ENCODE results near the gene PPP1R8. TPM values are rescaled to one million over a fixed set of nuclear protein-coding genes. Genes with fewer than 3 reads are reported as not detected.

PPP1R8 gene
- total and polyA plus RNA-seq, 2 of the 8 experiments (the other 6 are each of a cell fraction or from before 2014, with no cell fraction given), result 33.4 to 51.8 TPM

DNA sequence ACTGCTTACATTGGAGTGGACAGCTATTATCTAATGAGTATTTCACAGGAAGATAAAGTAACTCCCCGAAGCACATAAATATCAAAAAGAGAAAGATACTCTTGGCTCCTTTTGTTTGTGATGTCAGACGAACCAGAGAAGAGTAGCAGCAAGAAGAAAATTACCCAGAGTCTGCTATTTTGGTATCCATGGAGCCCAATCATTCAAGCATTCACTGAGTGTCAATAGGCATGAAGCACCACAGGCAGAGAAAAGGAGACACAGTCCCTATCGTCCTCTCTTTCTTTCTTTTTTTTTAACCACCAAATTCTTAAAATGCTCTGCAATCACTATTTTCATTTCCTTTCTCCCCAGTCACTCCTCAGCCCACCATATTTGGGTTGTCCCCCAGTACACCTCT is 63.9 kb downstream of the PPP1R8 start (continued):
- no peak for TF ChIP-seq SIX5 (IDR thresholded peaks at IDR 0.05; ENCODE audit: low read depth, low read length)
- no peak for TF ChIP-seq MAFK (IDR thresholded peaks at IDR 0.05; ENCODE audit: low read depth, low read length)
- TF ChIP-seq SRF (IDR thresholded peaks at IDR 0.05; ENCODE audit: low read depth, low read length), result no peak
- TF ChIP-seq HDAC6 (IDR thresholded peaks at IDR 0.05; ENCODE audit: low read depth, low read length), result no peak
- no peak for TF ChIP-seq CBX8 (IDR thresholded peaks at IDR 0.05; ENCODE audit: borderline replicate concordance, low read depth, low read length)
- TF ChIP-seq TAF7 (optimal IDR thresholded peaks at IDR 0.05; ENCODE audit: borderline replicate concordance, low read depth, low read length), result no peak

Small RNA genes lying within 50 kb of the gene (small RNA-seq; reads per million reads assigned to genes)
- gene RNU6-1245P (ENCODE audit: insufficient read depth) (not detected), gene SCARNA1 (ENCODE audit: insufficient read depth) (33.8 reads per million, percentile 95 among the genes with 10 or more reads in this experiment)

Other genes starting within 250 kb of the PPP1R8 start
- gene AHDC1, start 226.6 kb upstream of the PPP1R8 start, total RNA-seq (2021; fragmentation: NEBNext Ultra II Directional; extraction: Animal tissue kit (Norgen Biotek cat#: 25700)), result 35.1 and 39.4 TPM in 2 replicates
- 4.4 and 8.6 TPM in 2 replicates for gene AHDC1, start 226.6 kb upstream of the PPP1R8 start, polyA plus RNA-seq (2011; rRNA removed)
- gene FGR, start 195.6 kb upstream of the PPP1R8 start, total RNA-seq (2021; fragmentation: NEBNext Ultra II Directional; extraction: Animal tissue kit (Norgen Biotek cat#: 25700)), result 0.22 and 0.36 TPM in 2 replicates
- 0.86 and 0.95 TPM in 2 replicates for gene FGR, start 195.6 kb upstream of the PPP1R8 start, polyA plus RNA-seq (2011; rRNA removed)
- 4.9 and 6.1 TPM in 2 replicates for gene IFI6, start 158.6 kb upstream of the PPP1R8 start, total RNA-seq (2021; fragmentation: NEBNext Ultra II Directional; extraction: Animal tissue kit (Norgen Biotek cat#: 25700))
- gene IFI6, start 158.6 kb upstream of the PPP1R8 start, polyA plus RNA-seq (2011; rRNA removed), result 13.0 and 13.2 TPM in 2 replicates
- 12.8 and 16.2 TPM in 2 replicates for gene FAM76A, start 104.8 kb upstream of the PPP1R8 start, total RNA-seq (2021; fragmentation: NEBNext Ultra II Directional; extraction: Animal tissue kit (Norgen Biotek cat#: 25700))
- gene FAM76A, start 104.8 kb upstream of the PPP1R8 start, polyA plus RNA-seq (2011; rRNA removed), result 2.7 and 3.4 TPM in 2 replicates
- 11.0 and 11.6 TPM in 2 replicates for gene STX12, start 57.6 kb upstream of the PPP1R8 start, total RNA-seq (2021; fragmentation: NEBNext Ultra II Directional; extraction: Animal tissue kit (Norgen Biotek cat#: 25700))
- 3.7 and 3.9 TPM in 2 replicates for gene STX12, start 57.6 kb upstream of the PPP1R8 start, polyA plus RNA-seq (2011; rRNA removed)
- gene THEMIS2, start 41.8 kb downstream of the PPP1R8 start, total RNA-seq (2021; fragmentation: NEBNext Ultra II Directional; extraction: Animal tissue kit (Norgen Biotek cat#: 25700)), result 12.4 and 17.3 TPM in 2 replicates
- 27.5 and 28.0 TPM in 2 replicates for gene THEMIS2, start 41.8 kb downstream of the PPP1R8 start, polyA plus RNA-seq (2011; rRNA removed)
- gene RPA2, start 83.8 kb downstream of the PPP1R8 start, total RNA-seq (2021; fragmentation: NEBNext Ultra II Directional; extraction: Animal tissue kit (Norgen Biotek cat#: 25700)), result 53.4 TPM in 2 replicates
- 35.7 and 56.3 TPM in 2 replicates for gene RPA2, start 83.8 kb downstream of the PPP1R8 start, polyA plus RNA-seq (2011; rRNA removed)
- gene SMPDL3B, start 104.2 kb downstream of the PPP1R8 start, total RNA-seq (2021; fragmentation: NEBNext Ultra II Directional; extraction: Animal tissue kit (Norgen Biotek cat#: 25700)), result 53.1 and 54.7 TPM in 2 replicates
- 143 and 157 TPM in 2 replicates for gene SMPDL3B, start 104.2 kb downstream of the PPP1R8 start, polyA plus RNA-seq (2011; rRNA removed)
- 13.8 and 14.2 TPM in 2 replicates for gene XKR8, start 129.2 kb downstream of the PPP1R8 start, total RNA-seq (2021; fragmentation: NEBNext Ultra II Directional; extraction: Animal tissue kit (Norgen Biotek cat#: 25700))
- 16.3 and 20.0 TPM in 2 replicates for gene XKR8, start 129.2 kb downstream of the PPP1R8 start, polyA plus RNA-seq (2011; rRNA removed)

Data from H1 (cell line).